SK-N-SH (cell line): Measurements from ENCODE around the gene TMEM44. TPM values are rescaled to one million over a fixed set of nuclear protein-coding genes. Genes with fewer than 3 reads are reported as not detected.

ENCODE experiments used
- CTCF ChIA-PET: fragments of 300-600, 350-600 bp; formaldehyde crosslinking; extraction: SDS; loops from one replicate; lab custom pipeline; 2021; lab: Yijun Ruan, JAX
- POLR2A ChIA-PET: fragments of 350-600 bp; sonication (Branson Sonifier 250); formaldehyde crosslinking; extraction: SDS; loops from one replicate; lab custom pipeline; 2020; ENCODE audit warnings: antibody characterized with exemption, inconsistent platforms; lab: Yijun Ruan, JAX
- DNase-seq: peaks from one replicate; pipeline ENCODE4 v3.0.0; 2012
- H2AFZ ChIP-seq: fragments of 200-600 bp; sonication (generic); 2 replicates; pipeline ENCODE4 v1.8.1; 2016; ENCODE audit warnings: antibody characterized with exemption, mild to moderate bottlenecking, low read depth
- H3F3A ChIP-seq: fragments of 200-600 bp; sonication (generic); replicated peaks from 2 replicates; pipeline ENCODE3; 2016; ENCODE audit warnings: antibody characterized with exemption, mild to moderate bottlenecking; ENCODE audit not compliant: insufficient read depth
- H3K27ac ChIP-seq, 2 experiments: fragments of 200-500 bp in 1 of 2; fragments of 200-600 bp in 1 of 2; sonication (Bioruptor generic) in 1 of 2; sonication (generic), shearing (Covaris generic) in 1 of 2; 2 replicates each; pipeline versions ENCODE4 v1.5.1 to v1.6.1; 2014 to 2016; ENCODE audit warnings: low read depth in 2 of 2, inconsistent platforms in 1 of 2, low read length in 1 of 2, mild to moderate bottlenecking in 1 of 2, mixed read lengths in 1 of 2
- H3K27me3 ChIP-seq: fragments of 200-600 bp; sonication (generic), shearing (Covaris generic); 2 replicates; pipeline ENCODE4 v1.6.1; 2016; ENCODE audit warnings: mixed run types; ENCODE audit not compliant: insufficient read depth
- H3K36me3 ChIP-seq, 2 experiments: fragments of 200-500 bp in 1 of 2; fragments of 200-600 bp in 1 of 2; sonication (Bioruptor generic) in 1 of 2; sonication (generic) in 1 of 2; replicated peaks in 1 of 2; 2 replicates each; pipeline versions ENCODE3 to v1.5.1; 2014 to 2016; ENCODE audit warnings: low read length in 1 of 2, mild to moderate bottlenecking in 1 of 2; ENCODE audit not compliant: insufficient read depth in 2 of 2, control insufficient read depth in 1 of 2
- H3K4me1 ChIP-seq, 2 experiments: fragments of 200-500 bp in 1 of 2; fragments of 200-600 bp in 1 of 2; sonication (Bioruptor generic) in 1 of 2; sonication (generic), shearing (Covaris generic) in 1 of 2; 2 replicates each; pipeline versions ENCODE4 v1.5.1 to v1.6.1; 2014 to 2016; ENCODE audit warnings: low read depth in 1 of 2, low read length in 1 of 2, mixed run types in 1 of 2; ENCODE audit not compliant: insufficient read depth in 2 of 2, control insufficient read depth in 1 of 2
- H3K4me2 ChIP-seq: fragments of 200-600 bp; sonication (generic), shearing (Covaris generic); 2 replicates; pipeline ENCODE4 v1.6.1; 2017; ENCODE audit warnings: mixed run types
- H3K4me3 ChIP-seq, 2 experiments: fragments of 200-500 bp in 1 of 2; fragments of 200-600 bp in 1 of 2; sonication (Bioruptor generic) in 1 of 2; sonication (generic), shearing (Covaris generic) in 1 of 2; 2 replicates each; pipeline versions ENCODE4 v1.5.1 to v1.8.1; 2014 to 2016; ENCODE audit warnings: low read depth in 2 of 2, inconsistent platforms in 1 of 2, low read length in 1 of 2, mild to moderate bottlenecking in 1 of 2, mixed read lengths in 1 of 2, moderate library complexity in 1 of 2
- H3K79me2 ChIP-seq: fragments of 200-600 bp; sonication (generic); 2 replicates; pipeline ENCODE4 v1.8.1; 2017; ENCODE audit warnings: mild to moderate bottlenecking; ENCODE audit not compliant: insufficient read depth
- H3K9ac ChIP-seq: fragments of 200-600 bp; sonication (generic); 2 replicates; pipeline ENCODE4 v1.6.1; 2017; ENCODE audit warnings: mixed run types
- H3K9me2 ChIP-seq: fragments of 200-600 bp; sonication (generic); 2 replicates; pipeline ENCODE4 v1.6.1; 2017; ENCODE audit warnings: mixed run types
- H3K9me3 ChIP-seq: fragments of 200-600 bp; sonication (generic); 2 replicates; pipeline ENCODE4 v1.6.1; 2017; ENCODE audit warnings: mixed run types, mild to moderate bottlenecking, moderate library complexity
- H4K20me1 ChIP-seq: fragments of 200-600 bp; sonication (generic); 2 replicates; pipeline ENCODE4 v1.6.1; 2017; ENCODE audit warnings: mild to moderate bottlenecking, mixed run types; ENCODE audit not compliant: insufficient read depth
- FOSL2 ChIP-seq: IDR thresholded peaks from 2 replicates; pipeline ENCODE4 v1.4.0; 2012; ENCODE audit warnings: low read depth, mild to moderate bottlenecking, moderate library complexity, borderline replicate concordance
- GABPA ChIP-seq: IDR thresholded peaks from 2 replicates; pipeline ENCODE4 v1.4.0; 2012; ENCODE audit warnings: low read depth, mild to moderate bottlenecking
- JUND ChIP-seq: IDR thresholded peaks from 2 replicates; pipeline ENCODE4 v1.4.0; 2012
- POLR2AphosphoS5 ChIP-seq: IDR thresholded peaks from 2 replicates; pipeline ENCODE4 v1.6.1; 2012; ENCODE audit warnings: low read depth, low read length
- RAD21 ChIP-seq: IDR thresholded peaks from 2 replicates; pipeline ENCODE4 v1.6.1; 2012; ENCODE audit warnings: mild to moderate bottlenecking, low read length
- REST ChIP-seq: IDR thresholded peaks from 2 replicates; pipeline ENCODE4 v1.6.1; 2012; ENCODE audit warnings: mild to moderate bottlenecking, low read depth, low read length, moderate library complexity
- RFX5 ChIP-seq: IDR thresholded peaks from 2 replicates; pipeline ENCODE4 v1.6.1; 2012; ENCODE audit warnings: mild to moderate bottlenecking, improper control_type of control experiment, low read length
- TAF1 ChIP-seq: IDR thresholded peaks from 2 replicates; pipeline ENCODE4 v1.6.1; 2012; ENCODE audit warnings: low read depth, mild to moderate bottlenecking, low read length, moderate library complexity, borderline replicate concordance
- TCF12 ChIP-seq: IDR thresholded peaks from 2 replicates; pipeline ENCODE4 v1.4.0; 2012
- TEAD4 ChIP-seq: IDR thresholded peaks from 2 replicates; pipeline ENCODE4 v1.4.0; 2012; ENCODE audit warnings: mild to moderate bottlenecking, borderline replicate concordance; ENCODE audit not compliant: insufficient read depth
- YY1 ChIP-seq: IDR thresholded peaks from 2 replicates; pipeline ENCODE4 v1.4.0; 2012; ENCODE audit warnings: low read depth, mild to moderate bottlenecking
- WGBS: methylation state at CpG from one replicate; pipeline ENCODE4 v1.1.6; 2017; ENCODE audit warnings: low lambda C conversion rate; 5-methylcytosine and 5-hydroxymethylcytosine counted together
- polyA plus RNA-seq, 3 experiments: library from polyadenylated mRNA; depleted of rRNA; stranded (reverse); fragments of >200 nt; gene quantifications; 2 replicates each; pipeline ENCODE4 v1.2.3, GENCODE V29; 2012
- TF ChIP-seq, protein P1 (sequence below): IDR thresholded peaks from 2 replicates; pipeline ENCODE4 v1.4.0; 2012; ENCODE audit warnings: low read depth, borderline replicate concordance
- TF ChIP-seq, protein P2 (sequence below): IDR thresholded peaks from 2 replicates; pipeline ENCODE4 v1.4.0; 2012; ENCODE audit warnings: low read depth
- TF ChIP-seq, protein P3 (sequence below): fragments of 150-350 bp; IDR thresholded peaks from 2 replicates; pipeline ENCODE4 v1.6.1; 2016; ENCODE audit warnings: mild to moderate bottlenecking, low read depth, low read length
- TF ChIP-seq, protein P4 (sequence below): IDR thresholded peaks from 2 replicates; pipeline ENCODE4 v1.4.0; 2012; ENCODE audit warnings: low read depth, borderline replicate concordance
- TF ChIP-seq, protein P5 (sequence below): fragments of 150-350 bp; IDR thresholded peaks from 2 replicates; pipeline ENCODE4 v1.6.1; 2017; ENCODE audit warnings: antibody characterized with exemption, low read length, low read depth, borderline replicate concordance

Gene TMEM44
- polyA plus RNA-seq, 1 of the 3 experiments (the other 2 are of a cell fraction): 22.6 TPM

DNA sequence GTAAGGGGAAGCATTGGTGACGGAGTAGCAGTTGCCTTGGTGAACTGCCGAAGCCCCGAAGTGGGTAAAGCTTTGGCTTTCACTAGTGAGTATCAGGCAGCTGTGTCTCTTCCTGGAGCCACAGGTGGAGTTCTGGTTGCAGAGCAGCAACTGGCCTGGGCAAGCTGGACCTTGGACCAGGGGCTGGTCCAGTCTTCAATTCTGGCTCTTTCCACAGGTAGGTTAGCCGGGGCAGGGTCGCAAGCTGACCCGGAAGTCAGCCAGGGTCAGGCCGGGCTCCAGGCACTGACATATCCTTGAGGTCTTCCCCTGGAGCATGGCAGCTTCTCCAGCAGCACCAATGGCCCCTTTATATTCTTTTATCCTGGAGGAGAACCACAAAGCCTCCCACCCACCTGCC lies 73.2 kb downstream of the TMEM44 start:
- WGBS: 100% methylated on average over 1 of the region's 7 CpGs
- Histone ChIP-seq H3K36me3 (no peaks in the 10 kb centered on the region), H3K4me3 (no peak overlapping the region), H3K4me1 (peaks cover 0 to 31% of the 10 kb centered on the region in 2 experiments; a peak in 2 of 4 replicates), H3K9me3 (no peaks in the 10 kb centered on the region), H3K9me2 (no peaks in the 10 kb centered on the region), H3K9ac (no peak overlapping the region), H3K27ac (peak overlapping the region in 1 of 2 experiments; percentile 96; a peak in 2 of 4 replicates), H3K4me2 (0 out of 2 replicates have a peak overlapping the region, but pooled peaks have one; percentile 10), H3K79me2 (no peaks in the 10 kb centered on the region), H2AFZ (no peak overlapping the region), H4K20me1 (no peaks in the 10 kb centered on the region), H3F3A (peaks cover 45% of the 10 kb centered on the region), H3K27me3 (no peaks in the 10 kb centered on the region)
- ChIA-PET CTCF (interaction anchor here (0.6 kb wide), 1 partner anchor 88 kb away, joined by 3 read pairs; no protein-coding TSS in a partner anchor), POLR2A (no interaction called here)
- no peak for TF ChIP-seq RFX5
- TF ChIP-seq GABPA: no peak
- TF ChIP-seq, protein P1, sequence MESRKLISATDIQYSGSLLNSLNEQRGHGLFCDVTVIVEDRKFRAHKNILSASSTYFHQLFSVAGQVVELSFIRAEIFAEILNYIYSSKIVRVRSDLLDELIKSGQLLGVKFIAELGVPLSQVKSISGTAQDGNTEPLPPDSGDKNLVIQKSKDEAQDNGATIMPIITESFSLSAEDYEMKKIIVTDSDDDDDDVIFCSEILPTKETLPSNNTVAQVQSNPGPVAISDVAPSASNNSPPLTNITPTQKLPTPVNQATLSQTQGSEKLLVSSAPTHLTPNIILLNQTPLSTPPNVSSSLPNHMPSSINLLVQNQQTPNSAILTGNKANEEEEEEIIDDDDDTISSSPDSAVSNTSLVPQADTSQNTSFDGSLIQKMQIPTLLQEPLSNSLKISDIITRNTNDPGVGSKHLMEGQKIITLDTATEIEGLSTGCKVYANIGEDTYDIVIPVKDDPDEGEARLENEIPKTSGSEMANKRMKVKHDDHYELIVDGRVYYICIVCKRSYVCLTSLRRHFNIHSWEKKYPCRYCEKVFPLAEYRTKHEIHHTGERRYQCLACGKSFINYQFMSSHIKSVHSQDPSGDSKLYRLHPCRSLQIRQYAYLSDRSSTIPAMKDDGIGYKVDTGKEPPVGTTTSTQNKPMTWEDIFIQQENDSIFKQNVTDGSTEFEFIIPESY: no peak
- no peak for TF ChIP-seq RAD21
- TF ChIP-seq, protein P2, sequence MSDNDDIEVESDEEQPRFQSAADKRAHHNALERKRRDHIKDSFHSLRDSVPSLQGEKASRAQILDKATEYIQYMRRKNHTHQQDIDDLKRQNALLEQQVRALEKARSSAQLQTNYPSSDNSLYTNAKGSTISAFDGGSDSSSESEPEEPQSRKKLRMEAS: no peak
- no peak for TF ChIP-seq JUND
- TF ChIP-seq TCF12: no peak
- DNase-seq: no peak

DNA sequence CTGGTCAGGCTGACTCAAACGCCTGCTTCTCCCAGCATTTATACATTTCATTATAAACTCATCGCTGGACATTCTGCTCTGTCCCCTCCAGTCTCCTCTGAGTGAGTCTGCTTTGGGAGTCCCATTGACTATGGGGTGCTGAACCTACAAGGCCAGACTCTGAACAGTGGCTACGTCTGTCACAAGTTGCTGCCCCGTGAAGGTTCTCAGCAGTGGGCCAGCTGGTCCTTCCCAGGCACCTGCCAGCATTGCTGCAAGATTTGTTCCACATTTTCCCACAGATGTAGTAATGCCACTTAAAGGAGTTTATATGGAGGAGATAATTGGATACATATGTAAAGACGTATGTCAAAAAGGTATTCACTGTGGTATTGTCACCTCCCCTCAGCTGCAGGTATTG lies 73.7 kb downstream of the TMEM44 start:
- peak overlapping the region in 1 of 2 experiments; percentile 96; a peak in 1 of 4 replicates for H3K27ac ChIP-seq
- no peaks in the 10 kb centered on the region for H3K9me3 ChIP-seq
- H3K27me3 ChIP-seq: no peaks in the 10 kb centered on the region
- peaks cover 48% of the 10 kb centered on the region for H3F3A ChIP-seq
- H3K4me2 ChIP-seq: 0 out of 2 replicates have a peak overlapping the region, but pooled peaks have one; percentile 10
- H3K79me2 ChIP-seq: no peaks in the 10 kb centered on the region
- DNase-seq: no peak
- no peaks in the 10 kb centered on the region for H3K36me3 ChIP-seq
- H3K4me1 ChIP-seq: peaks cover 0 to 36% of the 10 kb centered on the region in 2 experiments; a peak in 2 of 4 replicates
- no peaks in the 10 kb centered on the region for H4K20me1 ChIP-seq
- H3K4me3 ChIP-seq: no peak overlapping the region
- ChIA-PET POLR2A (no interaction called here), CTCF (interaction anchor here (0.6 kb wide), 1 partner anchor 87 kb away, joined by 3 read pairs; no protein-coding TSS in a partner anchor)
- no peaks in the 10 kb centered on the region for H3K9me2 ChIP-seq
- no peak overlapping the region for H3K9ac ChIP-seq
- no peak overlapping the region for H2AFZ ChIP-seq
- WGBS: 90% methylated on average over 5 of the region's 5 CpGs
- TF ChIP-seq RAD21 (no peak), POLR2AphosphoS5 (no peak), YY1 (no peak), JUND (no peak), TAF1 (no peak), TCF12 (no peak), FOSL2 (no peak), TEAD4 (no peak), REST (no peak)
- TF ChIP-seq, protein P3, sequence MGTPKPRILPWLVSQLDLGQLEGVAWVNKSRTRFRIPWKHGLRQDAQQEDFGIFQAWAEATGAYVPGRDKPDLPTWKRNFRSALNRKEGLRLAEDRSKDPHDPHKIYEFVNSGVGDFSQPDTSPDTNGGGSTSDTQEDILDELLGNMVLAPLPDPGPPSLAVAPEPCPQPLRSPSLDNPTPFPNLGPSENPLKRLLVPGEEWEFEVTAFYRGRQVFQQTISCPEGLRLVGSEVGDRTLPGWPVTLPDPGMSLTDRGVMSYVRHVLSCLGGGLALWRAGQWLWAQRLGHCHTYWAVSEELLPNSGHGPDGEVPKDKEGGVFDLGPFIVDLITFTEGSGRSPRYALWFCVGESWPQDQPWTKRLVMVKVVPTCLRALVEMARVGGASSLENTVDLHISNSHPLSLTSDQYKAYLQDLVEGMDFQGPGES: no peak
- TF ChIP-seq, protein P4, sequence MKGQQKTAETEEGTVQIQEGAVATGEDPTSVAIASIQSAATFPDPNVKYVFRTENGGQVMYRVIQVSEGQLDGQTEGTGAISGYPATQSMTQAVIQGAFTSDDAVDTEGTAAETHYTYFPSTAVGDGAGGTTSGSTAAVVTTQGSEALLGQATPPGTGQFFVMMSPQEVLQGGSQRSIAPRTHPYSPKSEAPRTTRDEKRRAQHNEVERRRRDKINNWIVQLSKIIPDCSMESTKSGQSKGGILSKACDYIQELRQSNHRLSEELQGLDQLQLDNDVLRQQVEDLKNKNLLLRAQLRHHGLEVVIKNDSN: no peak
- TF ChIP-seq, protein P2: no peak
- TF ChIP-seq, protein P5, sequence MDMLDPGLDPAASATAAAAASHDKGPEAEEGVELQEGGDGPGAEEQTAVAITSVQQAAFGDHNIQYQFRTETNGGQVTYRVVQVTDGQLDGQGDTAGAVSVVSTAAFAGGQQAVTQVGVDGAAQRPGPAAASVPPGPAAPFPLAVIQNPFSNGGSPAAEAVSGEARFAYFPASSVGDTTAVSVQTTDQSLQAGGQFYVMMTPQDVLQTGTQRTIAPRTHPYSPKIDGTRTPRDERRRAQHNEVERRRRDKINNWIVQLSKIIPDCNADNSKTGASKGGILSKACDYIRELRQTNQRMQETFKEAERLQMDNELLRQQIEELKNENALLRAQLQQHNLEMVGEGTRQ: no peak
